IPS-18c (cell line): ENCODE data around the gene DUSP7.

Source experiments
- H3K4me3 ChIP-seq: 2 replicates; pipeline ENCODE4 v1.7.0; 2013; ENCODE audit warnings: low read depth, mild to moderate bottlenecking, low read length, moderate library complexity; ENCODE audit not compliant: insufficient read depth
- H3K9me3 ChIP-seq: one replicate; pipeline ENCODE4 v1.6.1; 2013; ENCODE audit warnings: mild to moderate bottlenecking, low read length, moderate library complexity; ENCODE audit not compliant: control insufficient read depth, insufficient read depth

The DUSP7 gene

GRCh38 chr3:52025453-52025852 is 30.9 kb downstream of the DUSP7 start:
- Histone ChIP-seq H3K9me3 (no peaks in the 10 kb centered on the region), H3K4me3 (no peak overlapping the region)

- no peaks in the 10 kb centered on the region for H3K9me3 ChIP-seq
- no peak overlapping the region for H3K4me3 ChIP-seq
Measured at GRCh38 chr3:52024765-52025452, 31.5 kb downstream of the DUSP7 start.

- H3K4me3 ChIP-seq: no peak overlapping the region
- no peaks in the 10 kb centered on the region for H3K9me3 ChIP-seq
Measured at GRCh38 chr3:52023860-52024764, 32.3 kb downstream of the DUSP7 start.

- no peak overlapping the region for H3K4me3 ChIP-seq
- no peaks in the 10 kb centered on the region for H3K9me3 ChIP-seq
Measured at GRCh38 chr3:52023101-52023770, 33.1 kb downstream of the DUSP7 start.

GRCh38 chr3:52022323-52023100 is 33.9 kb downstream of the DUSP7 start:
- H3K9me3 ChIP-seq: no peaks in the 10 kb centered on the region
- H3K4me3 ChIP-seq: no peak overlapping the region

GRCh38 chr3:52021489-52022268 is 34.7 kb downstream of the DUSP7 start:
- H3K4me3 ChIP-seq: no peak overlapping the region

GRCh38 chr3:52020796-52021195 is 35.6 kb downstream of the DUSP7 start:
- H3K4me3 ChIP-seq: no peak overlapping the region
- no peaks in the 10 kb centered on the region for H3K9me3 ChIP-seq

More at GRCh38 chr3:52021489-52022268, 34.7 kb downstream of the DUSP7 start:
- no peaks in the 10 kb centered on the region for H3K9me3 ChIP-seq

- Histone ChIP-seq H3K9me3 (no peaks in the 10 kb centered on the region), H3K4me3 (no peak overlapping the region)
Measured at GRCh38 chr3:52019352-52020080, 36.9 kb downstream of the DUSP7 start.

- Histone ChIP-seq H3K9me3 (no peaks in the 10 kb centered on the region), H3K4me3 (no peak overlapping the region)
Measured at GRCh38 chr3:52018319-52019000, 37.9 kb downstream of the DUSP7 start.

- Histone ChIP-seq H3K4me3 (no peak overlapping the region), H3K9me3 (no peaks in the 10 kb centered on the region)
Measured at GRCh38 chr3:52017586-52017985, 38.8 kb downstream of the DUSP7 start.

GRCh38 chr3:52015438-52016228 is 40.7 kb downstream of the DUSP7 start:
- Histone ChIP-seq H3K4me3 (no peak overlapping the region), H3K9me3 (no peaks in the 10 kb centered on the region)

GRCh38 chr3:52014613-52015012 is 41.8 kb downstream of the DUSP7 start:
- Histone ChIP-seq H3K4me3 (no peak overlapping the region), H3K9me3 (no peaks in the 10 kb centered on the region)

GRCh38 chr3:52013802-52014598 is 42.4 kb downstream of the DUSP7 start:
- H3K9me3 ChIP-seq: no peaks in the 10 kb centered on the region
- H3K4me3 ChIP-seq: no peak overlapping the region

- no peak overlapping the region for H3K4me3 ChIP-seq
- H3K9me3 ChIP-seq: no peaks in the 10 kb centered on the region
Measured at GRCh38 chr3:52012699-52013098, 43.7 kb downstream of the DUSP7 start.
